Liver (tissue), 9 donors: Measurements from ENCODE around the gene SHC3. TPM values are rescaled to one million over a fixed set of nuclear protein-coding genes. Genes with fewer than 3 reads are reported as not detected.

Experiments used
- DNase-seq: peaks from one replicate; pipeline ENCODE4 v3.0.0-alpha.2; 2017; ENCODE audit warnings: low spot score
- H3K27ac ChIP-seq, 2 donors: one replicate each; pipeline ENCODE4 v1.7.0; 2013; ENCODE audit warnings: inconsistent platforms in 2 of 2, low read length in 2 of 2, control low read depth in 1 of 2, low read depth in 1 of 2, mild to moderate bottlenecking in 1 of 2
- H3K27me3 ChIP-seq, 4 donors: one replicate each; pipeline versions ENCODE4 v1.6.1 to v1.7.0; 2013; ENCODE audit warnings: low read length in 3 of 4, inconsistent platforms in 1 of 4, mild to moderate bottlenecking in 1 of 4, moderate library complexity in 1 of 4; ENCODE audit not compliant: control insufficient read depth in 4 of 4, insufficient read depth in 4 of 4
- H3K36me3 ChIP-seq, 4 donors: one replicate each; pipeline versions ENCODE4 v1.6.1 to v1.7.0; 2013; ENCODE audit warnings: low read length in 3 of 4, mild to moderate bottlenecking in 3 of 4, low read depth in 1 of 4, moderate library complexity in 1 of 4; ENCODE audit not compliant: control insufficient read depth in 4 of 4, insufficient read depth in 3 of 4
- H3K4me1 ChIP-seq, 4 donors: one replicate each; pipeline versions ENCODE4 v1.6.1 to v1.7.0; 2013; ENCODE audit warnings: low read length in 3 of 4, mild to moderate bottlenecking in 3 of 4, moderate library complexity in 1 of 4; ENCODE audit not compliant: control insufficient read depth in 4 of 4, insufficient read depth in 4 of 4
- H3K4me3 ChIP-seq, 3 donors: one replicate each; pipeline versions ENCODE4 v1.6.1 to v1.7.0; 2013; ENCODE audit warnings: low read length in 3 of 3, control low read depth in 1 of 3, low read depth in 1 of 3, mild to moderate bottlenecking in 1 of 3
- H3K9ac ChIP-seq, 2 donors: one replicate each; pipeline ENCODE4 v1.7.0; 2013; ENCODE audit warnings: low read length in 2 of 2, mild to moderate bottlenecking in 2 of 2, moderate library complexity in 2 of 2, control low read depth in 1 of 2, low read depth in 1 of 2
- H3K9me3 ChIP-seq, 4 donors: one replicate each; pipeline versions ENCODE4 v1.6.1 to v1.7.0; 2013; ENCODE audit warnings: low read length in 3 of 4; ENCODE audit not compliant: control insufficient read depth in 4 of 4
- CTCF ChIP-seq: fragments of 150-350 bp; IDR thresholded peaks from 2 replicates; pipeline ENCODE4 v1.5.1; 2017; ENCODE audit warnings: improper control_type of control experiment, low read depth, low read length; ENCODE audit not compliant: missing input control
- EGR1 ChIP-seq, 2 donors: IDR thresholded peaks; 2 replicates each; pipeline ENCODE4 v1.6.1; 2016 to 2018; ENCODE audit warnings: antibody characterized with exemption in 2 of 2, low read depth in 2 of 2
- FOXA1 ChIP-seq: IDR thresholded peaks from 2 replicates; pipeline ENCODE4 v1.6.1; 2016; ENCODE audit warnings: antibody characterized with exemption
- FOXA2 ChIP-seq: IDR thresholded peaks from 2 replicates; pipeline ENCODE4 v1.6.1; 2016; ENCODE audit warnings: antibody characterized with exemption
- GABPA ChIP-seq, 2 donors: IDR thresholded peaks in 1 of 2; conservative IDR thresholded peaks in 1 of 2; 2 replicates each; pipeline ENCODE4 v1.6.1; 2016; ENCODE audit warnings: antibody characterized with exemption in 2 of 2, mild to moderate bottlenecking in 1 of 2, moderate library complexity in 1 of 2
- HNF4A ChIP-seq, 2 donors: conservative IDR thresholded peaks; 2 replicates each; pipeline ENCODE4 v1.6.1; 2016; ENCODE audit warnings: antibody characterized with exemption in 2 of 2, mild to moderate bottlenecking in 2 of 2
- HNF4G ChIP-seq: IDR thresholded peaks from 2 replicates; pipeline ENCODE4 v1.6.1; 2016; ENCODE audit warnings: antibody characterized with exemption
- JUND ChIP-seq, 2 donors: IDR thresholded peaks; 2 replicates each; pipeline ENCODE4 v1.6.1; 2016; ENCODE audit warnings: antibody characterized with exemption in 2 of 2
- NR2F2 ChIP-seq: IDR thresholded peaks from 2 replicates; pipeline ENCODE4 v1.6.1; 2016; ENCODE audit warnings: antibody characterized with exemption
- RAD21 ChIP-seq, 2 donors: IDR thresholded peaks; 2 replicates each; pipeline ENCODE4 v1.6.1; 2016; ENCODE audit warnings: antibody characterized with exemption in 2 of 2, mild to moderate bottlenecking in 2 of 2
- REST ChIP-seq: IDR thresholded peaks from 2 replicates; pipeline ENCODE4 v1.6.1; 2016; ENCODE audit warnings: antibody characterized with exemption, mild to moderate bottlenecking
- RXRA ChIP-seq, 2 donors: IDR thresholded peaks; 2 replicates each; pipeline ENCODE4 v1.6.1; 2017 to 2018; ENCODE audit warnings: antibody characterized with exemption in 2 of 2, mild to moderate bottlenecking in 1 of 2
- SP1 ChIP-seq: IDR thresholded peaks from 2 replicates; pipeline ENCODE4 v1.6.1; 2018; ENCODE audit warnings: antibody characterized with exemption, mild to moderate bottlenecking
- TAF1 ChIP-seq: conservative IDR thresholded peaks from 2 replicates; pipeline ENCODE4 v1.6.1; 2016; ENCODE audit warnings: antibody characterized with exemption, mild to moderate bottlenecking
- YY1 ChIP-seq: IDR thresholded peaks from 2 replicates; pipeline ENCODE4 v1.6.1; 2016; ENCODE audit warnings: antibody characterized with exemption, mild to moderate bottlenecking
- ZBTB33 ChIP-seq: IDR thresholded peaks from 2 replicates; pipeline ENCODE4 v1.6.1; 2016; ENCODE audit warnings: antibody characterized with exemption
- WGBS: extraction: QIAGEN DNeasy Blood & Tissue Kit; methylation state at CpG from one replicate; pipeline ENCODE4 v1.1.7; 2013; 5-methylcytosine and 5-hydroxymethylcytosine counted together
- polyA plus RNA-seq, 2 donors: library from polyadenylated mRNA; stranded (reverse) in 1 of 2; unstranded in 1 of 2; fragments of 200-250 nt in 1 of 2; fragments of >200 nt in 1 of 2; fragmentation: Nextera tagmentation in 1 of 2; extraction: Ambion mirVana in 1 of 2; gene quantifications; one replicate each; pipeline versions ENCODE4 v1.2.1 to v1.2.3, GENCODE V29; 2013 to 2015
- total RNA-seq, 2 donors: library from RNA; depleted of rRNA; stranded (reverse); fragments of >200 nt; gene quantifications; one replicate each; pipeline ENCODE4 v1.2.3, GENCODE V29; 2014
- TF ChIP-seq, protein P1 (sequence below): IDR thresholded peaks from 2 replicates; pipeline ENCODE4 v1.6.1; 2016; ENCODE audit warnings: antibody characterized with exemption
- TF ChIP-seq, protein P2 (sequence below): IDR thresholded peaks from 2 replicates; pipeline ENCODE4 v1.6.1; 2016; ENCODE audit warnings: antibody characterized with exemption
- donor health status: healthy.
- donor health status: healthy.
- donor health status: healthy.
- donor health status: healthy.
- donor health status: healthy.

Gene SHC3
- total and polyA plus RNA-seq, 4 donors, result 0.03 to 0.08 (median 0.04) TPM

DNA sequence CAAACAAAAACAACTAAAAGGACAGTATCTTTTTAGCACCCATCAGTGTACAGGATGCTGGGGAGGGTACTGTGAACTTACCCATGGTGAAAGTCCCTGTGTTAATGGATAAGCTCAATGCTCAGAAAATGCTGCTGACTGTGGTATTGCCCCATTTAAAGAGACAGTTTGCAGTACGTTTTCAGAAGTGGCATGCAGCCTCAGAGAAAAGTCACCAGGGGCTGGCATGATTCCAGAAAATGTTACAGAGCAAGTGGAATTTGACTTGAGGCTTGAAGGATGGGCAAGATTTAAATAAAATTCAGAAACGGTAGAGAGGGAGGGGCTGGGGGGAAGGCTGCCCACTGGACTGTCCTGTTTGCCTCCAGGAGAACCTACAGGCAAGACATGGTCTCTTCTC is 180.1 kb downstream of the SHC3 start:
- no peak overlapping the region for H3K27ac ChIP-seq

More for the DNA sequence above, 180.1 kb downstream of the SHC3 start:
- H3K9me3 ChIP-seq, result no peaks in the 10 kb centered on the region
- H3K9ac ChIP-seq, result no peak overlapping the region
- no peaks in the 10 kb centered on the region for H3K36me3 ChIP-seq
- no peak overlapping the region for H3K4me3 ChIP-seq
- no peak for TF ChIP-seq ZBTB33
- no peak for TF ChIP-seq JUND (IDR thresholded peaks at IDR 0.05)
- no peak for TF ChIP-seq TAF1
- TF ChIP-seq CTCF, result no peak
- TF ChIP-seq YY1, result no peak
- TF ChIP-seq GABPA (IDR thresholded peaks at IDR 0.05 in 1 of 2, conservative IDR thresholded peaks at IDR 0.05 in 1 of 2), result no peak
- TF ChIP-seq, protein P1, sequence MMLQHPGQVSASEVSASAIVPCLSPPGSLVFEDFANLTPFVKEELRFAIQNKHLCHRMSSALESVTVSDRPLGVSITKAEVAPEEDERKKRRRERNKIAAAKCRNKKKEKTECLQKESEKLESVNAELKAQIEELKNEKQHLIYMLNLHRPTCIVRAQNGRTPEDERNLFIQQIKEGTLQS, result no peak
- TF ChIP-seq HNF4A (conservative IDR thresholded peaks at IDR 0.05), result no peak
- TF ChIP-seq FOXA1, result no peak
- TF ChIP-seq RAD21 (IDR thresholded peaks at IDR 0.05), result no peak
- no peak for TF ChIP-seq EGR1 (IDR thresholded peaks at IDR 0.05; ENCODE audit: low read depth in 2 of 2)
- no peak for TF ChIP-seq SP1
- TF ChIP-seq, protein P2, sequence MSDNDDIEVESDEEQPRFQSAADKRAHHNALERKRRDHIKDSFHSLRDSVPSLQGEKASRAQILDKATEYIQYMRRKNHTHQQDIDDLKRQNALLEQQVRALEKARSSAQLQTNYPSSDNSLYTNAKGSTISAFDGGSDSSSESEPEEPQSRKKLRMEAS, result no peak
- no peak for TF ChIP-seq RXRA (IDR thresholded peaks at IDR 0.05)
- no peak for TF ChIP-seq HNF4G
- TF ChIP-seq NR2F2, result no peak
- TF ChIP-seq FOXA2, result no peak
- no peak for TF ChIP-seq REST
- DNase-seq, result no peak
- peaks cover 0 to 3% (median 1%) of the 10 kb centered on the region in 4 donors for H3K27me3 ChIP-seq
- 35% methylated on average over 2 of the region's 2 CpGs for WGBS
- H3K4me1 ChIP-seq, result peaks cover 0 to 21% (median 12%) of the 10 kb centered on the region in 4 donors
